Activated naive CD4-positive, alpha-beta T cell treated with anti-CD3 and anti-CD28 coated beads, Interleukin-2, amount 50 U/mL, for 24 hours (primary cell): ENCODE results near the gene ROGDI.
A peak's percentile ranks its signal among the peaks of the same experiment; 100 is the strongest.

Experiments
- H3K27ac Mint-ChIP-seq: one replicate; pipeline ENCODE4 v1.8.0; 2021; ENCODE audit warnings: mild to moderate bottlenecking, mixed read lengths
- H3K27me3 Mint-ChIP-seq: one replicate; pipeline ENCODE4 v1.8.0; 2021; ENCODE audit warnings: mixed read lengths
- H3K36me3 Mint-ChIP-seq: one replicate; pipeline ENCODE4 v1.8.0; 2021; ENCODE audit warnings: mixed read lengths
- H3K4me1 Mint-ChIP-seq: one replicate; pipeline ENCODE4 v1.8.0; 2021; ENCODE audit warnings: mixed read lengths
- H3K4me3 Mint-ChIP-seq: one replicate; pipeline ENCODE4 v1.8.0; 2021; ENCODE audit warnings: mild to moderate bottlenecking, mixed read lengths
- H3K9me3 Mint-ChIP-seq: one replicate; pipeline ENCODE4 v1.8.0; 2021; ENCODE audit warnings: mixed read lengths

ROGDI gene

DNA sequence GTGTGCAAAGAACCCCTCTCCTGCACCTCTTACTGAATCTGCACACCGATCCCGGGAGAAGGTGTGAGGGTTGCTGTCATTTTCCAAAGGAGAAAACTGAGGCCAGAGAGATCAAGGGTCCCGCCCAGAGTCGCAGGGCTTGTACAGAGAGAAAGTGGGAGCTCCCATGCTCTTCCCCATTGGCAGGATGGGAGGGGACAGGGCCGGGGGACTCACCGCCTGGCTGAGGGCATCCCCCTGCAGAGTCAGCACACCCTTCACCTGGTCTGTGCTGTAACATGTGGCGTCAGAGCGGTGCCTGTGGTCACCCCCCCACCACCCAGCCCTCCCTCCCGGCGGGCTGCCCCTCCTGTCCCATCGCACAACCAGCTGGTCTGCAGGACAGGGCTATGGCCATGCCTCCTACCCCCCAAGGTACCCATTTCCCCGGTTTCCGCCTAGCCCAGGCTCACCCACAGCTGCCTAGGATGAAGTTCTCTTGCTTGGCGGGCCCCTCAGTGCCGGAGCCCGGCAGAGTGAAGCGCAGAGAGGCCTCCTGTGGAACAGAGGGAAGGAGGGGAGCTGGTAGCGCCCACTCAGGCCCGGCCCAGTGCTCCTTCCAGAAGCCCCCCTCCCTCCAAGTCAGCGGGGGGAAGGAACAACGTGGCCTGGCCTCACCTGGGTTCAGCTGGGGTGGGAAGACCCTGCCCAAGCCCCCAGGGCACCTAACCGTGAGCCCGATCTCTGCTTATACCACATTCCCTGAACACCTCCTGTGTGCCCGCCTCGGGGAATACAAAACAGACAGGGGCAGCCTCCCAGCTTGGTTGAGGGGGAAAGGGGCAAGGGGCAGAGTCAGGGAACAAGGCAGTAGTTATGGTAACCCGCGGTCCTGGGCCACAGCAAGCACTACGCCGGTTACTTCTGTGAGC, 1.1 kb downstream of the ROGDI start:
- Mint-ChIP-seq H3K36me3 (peaks cover 1% of the 10 kb centered on the region), H3K9me3 (no peaks in the 10 kb centered on the region), H3K27me3 (no peaks in the 10 kb centered on the region), H3K4me1 (peaks cover 9% of the 10 kb centered on the region), H3K27ac (peak overlapping the region; percentile 41), H3K4me3 (peak overlapping the region; percentile 85)

- Mint-ChIP-seq H3K9me3 (no peaks in the 10 kb centered on the region), H3K36me3 (peaks cover 1% of the 10 kb centered on the region), H3K4me1 (peaks cover 9% of the 10 kb centered on the region), H3K4me3 (peak overlapping the region; percentile 54), H3K27me3 (no peaks in the 10 kb centered on the region), H3K27ac (peak overlapping the region; percentile 65)
Observed at GRCh38 chr16:4800290-4801041, 2.0 kb downstream of the ROGDI start.

GRCh38 chr16:4799171-4799855, 3.1 kb downstream of the ROGDI start:
- Mint-ChIP-seq H3K27ac (no peak overlapping the region), H3K4me3 (no peak overlapping the region), H3K36me3 (no peaks in the 10 kb centered on the region)

DNA sequence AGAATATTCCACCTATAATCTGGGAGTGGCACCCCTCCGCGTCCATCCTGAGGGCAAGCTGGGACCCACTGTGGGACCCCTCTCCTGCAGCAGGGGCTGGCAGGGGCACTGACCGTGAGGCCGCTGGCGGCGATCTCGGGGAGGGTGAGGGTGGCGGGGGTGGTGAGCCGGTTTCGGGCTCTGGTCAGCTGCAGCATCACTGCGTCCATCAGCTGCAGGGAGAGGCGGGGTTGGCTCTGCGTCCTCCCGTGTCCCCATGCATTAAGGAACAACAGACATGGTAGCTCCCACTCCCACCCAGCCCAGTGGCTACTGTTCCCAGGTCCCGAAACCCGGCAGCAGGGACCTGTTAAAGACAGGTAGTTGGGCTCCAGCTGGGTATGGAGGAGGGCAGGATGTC, 4.0 kb downstream of the ROGDI start:
- H3K27ac Mint-ChIP-seq: no peak overlapping the region
- H3K36me3 Mint-ChIP-seq: no peaks in the 10 kb centered on the region
- H3K4me1 Mint-ChIP-seq: peaks cover 6% of the 10 kb centered on the region
- no peak overlapping the region for H3K4me3 Mint-ChIP-seq
- H3K27me3 Mint-ChIP-seq: no peaks in the 10 kb centered on the region
- H3K9me3 Mint-ChIP-seq: no peaks in the 10 kb centered on the region

More at GRCh38 chr16:4799171-4799855, 3.1 kb downstream of the ROGDI start:
- no peaks in the 10 kb centered on the region for H3K27me3 Mint-ChIP-seq
- peaks cover 9% of the 10 kb centered on the region for H3K4me1 Mint-ChIP-seq
- no peaks in the 10 kb centered on the region for H3K9me3 Mint-ChIP-seq

- H3K36me3 Mint-ChIP-seq: no peaks in the 10 kb centered on the region
- H3K27me3 Mint-ChIP-seq: no peaks in the 10 kb centered on the region
- H3K4me1 Mint-ChIP-seq: no peaks in the 10 kb centered on the region
- no peak overlapping the region for H3K27ac Mint-ChIP-seq
- no peak overlapping the region for H3K4me3 Mint-ChIP-seq
- no peaks in the 10 kb centered on the region for H3K9me3 Mint-ChIP-seq
Observed at GRCh38 chr16:4797805-4798252, 4.6 kb downstream of the ROGDI start.

DNA sequence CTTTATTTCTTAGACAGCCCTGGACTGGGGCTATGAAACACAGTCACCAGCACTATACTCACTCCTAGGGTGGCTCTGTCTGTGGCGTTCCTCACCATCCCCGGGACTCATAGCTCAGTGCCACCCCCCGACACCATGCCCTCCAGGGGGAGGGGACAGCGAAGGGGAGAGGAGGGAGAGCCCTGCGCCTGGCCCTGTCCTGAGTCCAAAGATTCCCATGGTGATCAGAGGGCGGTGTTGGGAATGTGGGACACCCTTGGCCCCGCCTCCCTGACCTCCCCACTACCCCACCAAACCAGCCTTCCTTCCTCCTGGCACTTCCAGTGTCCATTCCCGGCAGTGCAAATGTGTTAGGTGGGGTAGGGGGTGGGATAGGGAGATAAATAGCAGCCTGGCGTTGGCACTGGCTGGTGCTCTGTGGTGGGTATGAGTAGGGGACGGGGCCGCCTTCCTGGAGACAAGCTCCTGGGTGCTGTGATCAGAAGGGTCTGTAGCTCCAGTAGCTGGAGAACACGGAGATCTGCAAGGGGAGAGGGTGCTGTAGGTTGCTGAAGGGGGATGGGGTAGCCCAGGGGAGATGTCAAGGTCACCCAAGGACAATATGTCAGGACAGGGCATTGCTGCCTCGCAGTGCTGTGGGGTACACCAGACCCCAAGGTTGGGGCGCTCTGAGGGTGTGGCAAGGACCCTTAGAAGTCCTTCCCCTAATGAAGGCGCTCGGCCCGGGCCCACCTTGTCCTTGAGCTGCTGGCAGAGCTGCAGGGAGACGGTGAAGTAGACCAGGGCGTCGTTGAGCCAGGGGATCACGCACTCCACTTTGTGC, 5.2 kb downstream of the ROGDI start:
- no peaks in the 10 kb centered on the region for H3K27me3 Mint-ChIP-seq
- no peak overlapping the region for H3K4me3 Mint-ChIP-seq
- no peaks in the 10 kb centered on the region for H3K9me3 Mint-ChIP-seq
- no peaks in the 10 kb centered on the region for H3K36me3 Mint-ChIP-seq
- H3K4me1 Mint-ChIP-seq: no peaks in the 10 kb centered on the region
- peak overlapping the region; percentile 46 for H3K27ac Mint-ChIP-seq

GRCh38 chr16:4795828-4796572, 6.4 kb downstream of the ROGDI start:
- no peak overlapping the region for H3K27ac Mint-ChIP-seq
- no peaks in the 10 kb centered on the region for H3K9me3 Mint-ChIP-seq
- no peak overlapping the region for H3K4me3 Mint-ChIP-seq
- H3K4me1 Mint-ChIP-seq: no peaks in the 10 kb centered on the region
- no peaks in the 10 kb centered on the region for H3K27me3 Mint-ChIP-seq
- H3K36me3 Mint-ChIP-seq: no peaks in the 10 kb centered on the region

GRCh38 chr16:4795181-4795827, 7.1 kb downstream of the ROGDI start, which contains the start of gene SMIM22:
SMIM22 (plus strand) TSS chr16:4795369; CDS start chr16:4795735, 366 bp downstream.
- Mint-ChIP-seq H3K27ac (no peak within 1 kb of the TSS), H3K36me3 (no peaks in the 10 kb centered on the region), H3K9me3 (no peaks in the 10 kb centered on the region), H3K4me1 (no peaks in the 10 kb centered on the region), H3K4me3 (no peak within 1 kb of the TSS), H3K27me3 (no peaks in the 10 kb centered on the region)

DNA sequence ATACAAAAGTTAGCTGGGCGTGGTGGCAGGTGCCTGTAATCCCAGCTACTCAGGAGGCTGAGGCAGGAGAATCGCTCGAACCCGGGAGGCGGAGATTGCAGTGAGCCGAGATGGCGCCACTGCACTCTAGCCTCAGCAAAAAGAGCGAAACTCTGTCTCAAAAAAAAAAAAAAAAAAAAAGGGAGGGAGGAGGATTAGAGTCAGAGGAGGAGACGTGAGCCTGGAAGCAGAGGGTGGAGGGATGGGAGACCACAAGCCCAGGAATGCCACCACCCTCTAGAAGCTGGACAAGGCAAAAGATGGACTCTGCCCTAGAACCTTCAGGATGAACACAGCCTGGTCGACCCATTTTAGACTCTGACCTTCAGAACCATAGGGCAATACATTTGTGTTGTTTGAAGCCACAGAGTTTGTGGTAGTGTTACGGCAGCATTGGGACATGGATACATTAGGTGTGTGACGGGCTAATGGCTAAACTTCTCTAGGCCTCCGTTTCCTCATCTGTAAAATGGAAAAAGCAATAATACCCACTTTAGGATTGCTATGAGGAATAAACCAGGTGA, 9.4 kb downstream of the ROGDI start:
- H3K9me3 Mint-ChIP-seq: no peaks in the 10 kb centered on the region
- no peak overlapping the region for H3K27ac Mint-ChIP-seq
- H3K4me3 Mint-ChIP-seq: no peak overlapping the region
- H3K27me3 Mint-ChIP-seq: no peaks in the 10 kb centered on the region
- no peaks in the 10 kb centered on the region for H3K36me3 Mint-ChIP-seq
- no peaks in the 10 kb centered on the region for H3K4me1 Mint-ChIP-seq

- Mint-ChIP-seq H3K4me1 (no peaks in the 10 kb centered on the region), H3K27me3 (no peaks in the 10 kb centered on the region), H3K36me3 (no peaks in the 10 kb centered on the region), H3K27ac (no peak overlapping the region), H3K4me3 (no peak overlapping the region), H3K9me3 (no peaks in the 10 kb centered on the region)
Observed at GRCh38 chr16:4790871-4791270, 11.6 kb downstream of the ROGDI start.

DNA sequence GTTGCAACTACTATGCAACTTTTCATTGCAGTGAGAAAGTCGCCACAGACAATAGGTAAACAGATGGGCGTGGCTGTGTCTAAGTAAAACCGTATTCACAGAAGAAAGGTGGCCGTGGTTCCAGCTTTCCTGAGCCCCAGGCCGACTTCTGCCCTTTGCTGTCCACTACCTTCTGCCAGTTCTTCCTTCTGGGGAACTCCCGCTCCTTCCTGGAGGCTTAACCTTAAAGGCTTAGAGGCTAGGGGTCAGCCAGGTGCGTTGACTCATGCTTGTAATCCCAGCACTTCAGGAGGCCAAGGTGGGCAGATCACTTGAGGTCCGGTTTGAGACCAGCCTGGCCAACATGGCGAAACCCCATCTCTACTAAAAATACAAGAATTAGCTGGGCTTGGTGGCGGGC, 12.2 kb downstream of the ROGDI start:
- no peaks in the 10 kb centered on the region for H3K9me3 Mint-ChIP-seq
- H3K4me1 Mint-ChIP-seq: no peaks in the 10 kb centered on the region
- H3K27ac Mint-ChIP-seq: no peak overlapping the region
- no peaks in the 10 kb centered on the region for H3K36me3 Mint-ChIP-seq
- no peak overlapping the region for H3K4me3 Mint-ChIP-seq
- no peaks in the 10 kb centered on the region for H3K27me3 Mint-ChIP-seq

DNA sequence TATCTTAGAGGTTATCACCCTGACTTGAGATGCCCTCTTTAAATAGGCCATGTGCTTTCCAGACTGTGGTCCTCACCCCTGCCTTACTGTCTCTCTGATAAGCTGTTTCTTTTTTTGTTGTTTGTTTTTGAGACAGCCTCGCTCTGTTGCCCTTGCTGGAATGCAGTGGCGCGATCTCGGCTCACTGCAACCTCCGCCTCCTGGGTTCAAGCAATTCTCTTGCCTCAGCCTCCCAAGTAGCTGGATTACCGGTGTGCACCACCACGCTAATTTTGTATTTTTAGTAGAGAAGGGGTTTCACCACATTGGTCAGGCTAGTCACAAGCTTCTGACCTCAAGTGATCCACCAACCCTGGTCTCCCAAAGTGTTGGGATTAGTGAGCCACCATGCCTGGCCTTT, 13.5 kb downstream of the ROGDI start:
- Mint-ChIP-seq H3K27ac (no peak overlapping the region), H3K27me3 (no peaks in the 10 kb centered on the region), H3K36me3 (no peaks in the 10 kb centered on the region), H3K4me1 (no peaks in the 10 kb centered on the region), H3K4me3 (no peak overlapping the region), H3K9me3 (no peaks in the 10 kb centered on the region)

DNA sequence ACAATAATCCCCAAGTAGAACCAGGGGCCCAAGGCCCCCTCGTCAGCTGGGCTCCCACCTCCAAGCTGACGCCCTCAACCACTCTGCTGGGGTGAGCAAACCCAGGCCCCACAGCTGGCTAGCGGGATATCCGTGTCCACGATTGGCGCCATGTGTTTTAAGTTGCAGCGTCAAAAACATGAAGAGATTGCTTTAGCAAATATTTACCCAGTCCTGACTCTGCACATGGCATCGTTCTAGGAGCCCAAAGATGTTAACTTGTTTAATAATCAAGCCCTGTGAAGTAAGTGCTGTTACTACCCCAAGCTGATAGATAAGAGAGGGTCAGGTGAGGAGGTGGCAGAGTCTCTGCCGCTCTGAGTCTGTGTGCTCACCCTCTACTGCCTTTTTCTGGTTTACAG, 13.9 kb downstream of the ROGDI start:
- Mint-ChIP-seq H3K36me3 (no peaks in the 10 kb centered on the region), H3K4me1 (no peaks in the 10 kb centered on the region)

More for the DNA sequence above, 13.9 kb downstream of the ROGDI start:
- Mint-ChIP-seq H3K27me3 (no peaks in the 10 kb centered on the region), H3K4me3 (no peak overlapping the region), H3K27ac (no peak overlapping the region), H3K9me3 (no peaks in the 10 kb centered on the region)
